OCI-LY3 (cell line): ENCODE results near the gene LCA5L.

Source experiments
- CTCF ChIP-seq: fragments of 200-600, 300-600 bp; sonication (generic); IDR thresholded peaks from 2 replicates; pipeline ENCODE4 v1.5.1; 2014; ENCODE audit warnings: antibody characterized with exemption, low read length, low read depth
- EZH2phosphoT487 ChIP-seq: fragments of 200-600 bp; shearing (Covaris generic); IDR thresholded peaks from 2 replicates; pipeline ENCODE4 v1.6.1; 2018; ENCODE audit warnings: antibody characterized with exemption, mixed run types, low read depth

- TF ChIP-seq CTCF (no peak), EZH2phosphoT487 (no peak)
Observed at GRCh38 chr21:39479814-39480182, 34.2 kb upstream of the LCA5L start.
